Fibroblast of the aortic adventitia (primary cell): Measurements from ENCODE around the gene GAK. TPM values are rescaled to one million over a fixed set of nuclear protein-coding genes. Genes with fewer than 3 reads are reported as not detected.

Experiments used
- DNase-seq: peaks from one replicate; pipeline ENCODE4 v3.0.0-alpha.2; 2010; ENCODE audit warnings: low read depth
- H3K4me3 ChIP-seq: 2 replicates; pipeline ENCODE4 v1.5.1; 2011; ENCODE audit warnings: low read depth, mild to moderate bottlenecking, control low read depth, low read length, moderate library complexity
- total RNA-seq: library from RNA; depleted of rRNA; stranded (reverse); fragments of >200 nt; gene quantifications from 2 replicates; pipeline ENCODE4 v1.2.3, GENCODE V29; 2012; ENCODE audit warnings: low replicate concordance
- TF ChIP-seq, protein P1 (sequence below): IDR thresholded peaks from 2 replicates; pipeline ENCODE4 v1.5.1; 2011; ENCODE audit warnings: mild to moderate bottlenecking, low read length, control low read depth, inconsistent platforms; ENCODE audit not compliant: insufficient read depth

The GAK gene
- total RNA-seq, 1 donor = 49.4 TPM

DNA sequence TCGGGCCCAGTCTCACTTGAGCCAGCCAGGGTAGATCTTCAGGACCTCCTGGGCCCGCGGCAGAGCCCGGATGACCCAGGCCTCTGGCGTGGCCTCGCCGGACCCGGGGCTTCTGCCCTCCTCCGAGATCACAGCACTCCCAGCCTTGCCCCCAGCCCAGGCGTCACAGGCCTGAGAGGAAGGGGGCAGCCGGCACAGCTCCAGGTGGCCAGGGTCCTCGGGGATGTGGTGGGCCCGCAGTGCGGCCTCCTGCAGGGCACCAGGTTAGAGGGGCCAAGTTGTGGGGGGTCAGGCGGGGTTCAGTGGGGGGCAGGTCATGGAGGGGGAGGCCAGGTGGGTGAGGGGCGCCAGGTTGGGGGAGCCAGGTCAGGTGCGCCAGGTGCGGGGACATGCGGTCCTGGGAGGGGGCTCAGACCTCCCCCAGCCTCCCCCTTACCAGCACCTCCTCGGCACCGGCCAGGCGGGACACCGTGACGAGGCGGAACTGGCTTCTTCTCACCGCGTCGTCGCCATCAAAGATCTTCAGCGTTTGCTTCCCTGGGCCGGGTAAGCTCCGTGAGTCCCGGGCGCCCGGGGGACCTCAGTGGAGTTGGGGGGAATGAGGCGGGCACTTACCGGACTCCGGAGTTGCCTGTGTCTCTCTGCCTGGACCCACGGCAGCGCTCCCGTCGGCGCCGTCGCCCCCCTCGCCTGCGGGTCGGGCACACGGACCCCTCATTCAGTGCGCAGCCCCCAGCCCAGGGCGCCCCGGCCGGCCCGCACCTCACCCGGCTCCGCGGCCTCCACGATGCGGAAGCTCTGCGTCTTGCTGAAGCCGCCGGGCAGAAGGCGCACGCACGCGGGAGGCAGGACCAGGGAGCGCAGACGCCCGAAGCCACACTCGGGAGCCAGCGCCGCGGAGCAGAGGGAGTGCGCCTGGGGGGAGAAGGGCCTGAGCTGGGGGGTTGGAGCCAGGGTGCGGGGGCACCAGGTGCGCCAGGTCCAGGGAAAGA lies 35.3 kb upstream of the GAK start:
- DNase-seq = no peak
- TF ChIP-seq, protein P1, sequence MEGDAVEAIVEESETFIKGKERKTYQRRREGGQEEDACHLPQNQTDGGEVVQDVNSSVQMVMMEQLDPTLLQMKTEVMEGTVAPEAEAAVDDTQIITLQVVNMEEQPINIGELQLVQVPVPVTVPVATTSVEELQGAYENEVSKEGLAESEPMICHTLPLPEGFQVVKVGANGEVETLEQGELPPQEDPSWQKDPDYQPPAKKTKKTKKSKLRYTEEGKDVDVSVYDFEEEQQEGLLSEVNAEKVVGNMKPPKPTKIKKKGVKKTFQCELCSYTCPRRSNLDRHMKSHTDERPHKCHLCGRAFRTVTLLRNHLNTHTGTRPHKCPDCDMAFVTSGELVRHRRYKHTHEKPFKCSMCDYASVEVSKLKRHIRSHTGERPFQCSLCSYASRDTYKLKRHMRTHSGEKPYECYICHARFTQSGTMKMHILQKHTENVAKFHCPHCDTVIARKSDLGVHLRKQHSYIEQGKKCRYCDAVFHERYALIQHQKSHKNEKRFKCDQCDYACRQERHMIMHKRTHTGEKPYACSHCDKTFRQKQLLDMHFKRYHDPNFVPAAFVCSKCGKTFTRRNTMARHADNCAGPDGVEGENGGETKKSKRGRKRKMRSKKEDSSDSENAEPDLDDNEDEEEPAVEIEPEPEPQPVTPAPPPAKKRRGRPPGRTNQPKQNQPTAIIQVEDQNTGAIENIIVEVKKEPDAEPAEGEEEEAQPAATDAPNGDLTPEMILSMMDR = no peak
- H3K4me3 ChIP-seq = no peak overlapping the region

DNA sequence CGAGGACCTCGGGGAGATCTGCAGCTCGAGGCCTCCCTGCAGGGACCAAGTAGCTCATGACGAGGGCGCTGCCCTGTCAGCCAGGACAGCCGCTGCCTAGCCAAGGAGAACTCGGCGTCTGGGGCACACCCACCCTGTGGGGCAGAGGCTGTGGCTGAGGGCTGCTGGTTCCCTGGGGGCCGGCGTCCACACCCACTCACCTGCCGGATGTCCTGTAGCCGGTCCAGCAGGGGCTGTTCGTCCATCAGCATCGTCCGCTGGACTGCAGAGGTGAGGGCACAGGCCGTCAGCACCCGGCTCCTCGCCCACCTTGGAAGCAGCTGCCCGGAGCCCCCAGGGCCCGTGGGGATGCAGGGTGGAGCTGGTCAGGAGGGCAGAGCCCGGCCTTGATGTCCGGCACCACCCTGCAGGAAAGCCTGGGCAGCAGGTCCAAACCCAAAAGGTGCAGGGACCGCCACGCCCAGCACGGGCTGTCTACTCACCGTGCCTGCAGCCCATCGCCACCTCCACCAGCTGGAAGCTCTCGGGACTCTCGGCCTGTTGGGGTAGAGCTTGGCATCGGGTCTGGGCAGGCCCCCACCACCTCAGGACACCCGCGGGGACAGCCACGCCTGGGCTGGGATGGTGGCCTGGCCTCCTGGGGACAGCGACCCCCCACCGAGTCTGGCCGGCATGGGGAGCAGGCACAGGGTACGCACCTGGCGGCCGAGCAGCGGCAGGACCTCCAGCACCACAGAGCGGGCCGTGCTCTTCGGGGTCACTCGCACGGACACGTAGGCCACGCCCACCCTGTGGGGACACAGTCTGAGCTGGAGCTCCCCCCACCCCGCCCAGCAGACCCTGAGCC lies 34.4 kb upstream of the GAK start:
- TF ChIP-seq, protein P1 = no peak
- DNase-seq = no peak
- no peak overlapping the region for H3K4me3 ChIP-seq

DNA sequence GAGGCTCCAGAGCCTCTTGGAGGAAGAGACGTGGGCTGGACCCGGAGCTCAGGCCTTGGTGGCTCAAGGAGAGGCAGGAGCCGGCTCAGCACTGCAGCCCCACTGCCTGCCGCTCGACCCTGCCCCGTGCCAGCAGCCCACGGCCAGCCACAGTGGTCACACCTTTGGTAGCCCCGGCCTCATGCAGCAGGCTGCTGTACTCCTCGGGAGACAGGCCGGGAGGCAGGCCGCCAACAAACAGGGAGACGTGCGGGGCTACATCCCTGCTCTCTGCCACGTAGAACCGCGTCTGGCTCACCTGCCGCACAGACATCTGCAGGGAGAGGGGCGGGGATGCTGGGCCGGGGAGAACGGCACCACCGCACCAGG lies 33.6 kb upstream of the GAK start:
- no peak for DNase-seq
- no peak overlapping the region for H3K4me3 ChIP-seq
- TF ChIP-seq, protein P1 = no peak

DNA sequence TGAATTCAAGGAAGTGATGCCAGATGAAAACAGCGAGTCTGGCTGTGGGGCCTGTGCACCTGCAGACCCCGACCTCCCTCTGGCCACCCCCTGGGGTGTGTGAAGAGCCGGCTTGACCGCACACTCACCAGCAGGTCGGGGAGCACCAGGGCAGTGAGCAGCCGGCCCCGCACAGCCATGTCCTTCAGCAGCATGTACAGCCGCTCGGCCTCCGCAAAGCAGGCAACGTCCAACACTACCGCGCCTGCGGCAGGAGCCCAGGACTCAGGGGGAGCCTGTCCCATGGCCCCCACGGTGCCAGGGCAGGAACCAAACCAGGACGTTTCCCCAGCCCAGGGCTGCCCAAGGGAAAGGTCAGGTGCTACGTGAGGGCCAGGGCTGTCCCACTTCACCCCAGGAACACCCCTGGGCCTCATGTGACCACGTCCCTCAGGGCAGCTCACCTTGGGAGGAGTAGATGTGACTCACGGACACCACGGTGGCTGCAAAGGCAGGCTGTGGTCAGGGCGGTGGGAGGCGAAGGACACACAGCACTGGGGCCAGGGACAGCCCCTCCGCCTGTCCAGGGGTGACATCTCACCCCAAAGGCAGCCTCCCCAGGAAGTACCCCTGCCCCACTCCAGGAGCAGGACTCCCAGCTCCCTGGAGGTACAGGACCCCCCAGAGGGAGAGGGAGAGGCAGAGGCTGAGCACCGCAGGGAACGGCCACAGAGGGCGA lies 33.1 kb upstream of the GAK start:
- DNase-seq = no peak
- H3K4me3 ChIP-seq = no peak overlapping the region
- TF ChIP-seq, protein P1 = no peak

DNA sequence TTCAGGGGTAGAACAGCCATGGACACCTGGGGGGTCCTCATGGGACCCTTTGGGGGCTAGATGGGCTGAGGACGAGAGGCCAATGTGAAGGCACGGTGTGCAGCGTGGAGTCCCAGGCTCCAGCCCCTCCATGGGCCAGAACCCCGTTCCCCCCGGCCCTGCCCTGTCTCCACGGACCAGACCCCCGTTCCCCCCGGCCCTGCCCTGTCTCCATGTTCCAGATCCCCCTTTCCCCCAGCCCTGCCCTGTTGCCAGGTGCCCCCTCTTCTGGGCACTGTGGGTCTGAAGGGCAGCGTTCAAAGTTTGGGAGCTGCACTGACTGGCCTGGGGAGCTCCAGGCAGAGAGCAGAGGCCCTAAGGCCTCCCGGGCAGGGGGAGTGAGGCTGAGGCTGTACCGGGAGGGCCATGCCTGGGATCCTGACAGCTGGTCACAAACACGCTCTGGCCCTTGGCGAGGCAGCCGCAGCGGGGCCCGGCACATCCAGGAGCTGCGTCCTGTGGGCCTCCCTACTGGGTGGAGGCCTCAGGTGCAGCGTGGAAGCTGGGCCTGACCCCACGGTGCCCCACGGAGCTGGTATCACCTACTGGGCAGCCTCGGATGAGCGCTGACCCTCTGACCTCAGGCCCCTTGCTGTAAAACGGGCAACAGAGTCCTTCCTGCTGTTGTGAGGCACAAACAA lies 32.4 kb upstream of the GAK start:
- H3K4me3 ChIP-seq = no peak overlapping the region
- TF ChIP-seq, protein P1 = no peak
- no peak for DNase-seq
